K562 (cell line): ENCODE measurements around the gene GCDH. TPM values are rescaled to one million over a fixed set of nuclear protein-coding genes. Genes with fewer than 3 reads are reported as not detected.
"Not testable (repeated sequence)": the region's sequence is repeated elsewhere in the genome, so short reads cannot be mapped to it uniquely, and the experiment has no call there.

Source experiments
- ELF4 ChIP-seq: fragments of 450-650 bp; formaldehyde crosslinking; IDR thresholded peaks from 2 replicates; pipeline ENCODE4 v1.4.0; 2022; ENCODE audit warnings: missing genetic modification characterization
- GATAD2A ChIP-seq: fragments of 450-650 bp; IDR thresholded peaks from 2 replicates; pipeline ENCODE4 v1.6.1; 2017
- MTA2 ChIP-seq: fragments of 450-650 bp; IDR thresholded peaks from 2 replicates; pipeline ENCODE4 v1.6.1; 2016; ENCODE audit warnings: low read depth
- MTA3 ChIP-seq: fragments of 450-650 bp; formaldehyde crosslinking; IDR thresholded peaks from 2 replicates; pipeline ENCODE4 v1.6.1; 2017; ENCODE audit warnings: mild to moderate bottlenecking, borderline replicate concordance
- PHF21A ChIP-seq: fragments of 450-650 bp; IDR thresholded peaks from 2 replicates; pipeline ENCODE4 v1.6.1; 2017; ENCODE audit warnings: low read depth, borderline replicate concordance
- RBM25 ChIP-seq: fragments of 200-400 bp; formaldehyde crosslinking; IDR thresholded peaks from 2 replicates; pipeline ENCODE4 v1.6.1; 2018; ENCODE audit warnings: low read length, low read depth, moderate library complexity; ENCODE audit not compliant: severe bottlenecking
- SMAD4 ChIP-seq: fragments of 250-450 bp; sonication (Bioruptor Pico); conservative IDR thresholded peaks from 2 replicates; pipeline ENCODE4 v1.8.0; 2021; ENCODE audit warnings: inconsistent platforms, mild to moderate bottlenecking, moderate library complexity
- SMARCA5 ChIP-seq: fragments of 450-650 bp; IDR thresholded peaks from 2 replicates; pipeline ENCODE4 v1.6.1; 2016
- SUPT5H ChIP-seq: fragments of 450-650 bp; IDR thresholded peaks from 2 replicates; pipeline ENCODE4 v1.6.1; 2016
- polyA plus RNA-seq, 8 experiments: library from polyadenylated mRNA; depleted of rRNA in 4 of 8; stranded (reverse) in 5 of 8; unstranded in 3 of 8; fragments of >200 nt; fragmentation: Nextera tagmentation in 2 of 8; fragmentation: Illumina TruSeq in 1 of 8; extraction: Ambion mirVana in 2 of 8; extraction: Trizol in 1 of 8; gene quantifications; 2 replicates each; pipeline versions ENCODE4 v1.2.1 to v1.2.3, GENCODE V29; 2011 to 2014; ENCODE audit warnings: inconsistent platforms in 1 of 8, missing spikeins in 1 of 8
- total RNA-seq, 7 experiments: library from RNA; depleted of rRNA in 6 of 7; stranded (reverse); fragments of >200 nt in 6 of 7; fragmentation: Illumina TruSeq in 2 of 7; extraction: Trizol in 2 of 7; gene quantifications; 2 replicates each; pipeline versions ENCODE4 v1.2.1 to v1.2.3, GENCODE V29; 2011 to 2021; ENCODE audit warnings: low replicate concordance in 1 of 7
- TF ChIP-seq, protein P1 (sequence below), 2 experiments: fragments of 450-650 bp in 1 of 2; sonication (generic) in 1 of 2; formaldehyde crosslinking in 1 of 2; IDR thresholded peaks; 2 replicates each; pipeline versions ENCODE4 v1.7.1 to v1.9.0; 2016 to 2022; ENCODE audit warnings: inconsistent platforms in 1 of 2, mild to moderate bottlenecking in 1 of 2, missing genetic modification reagents in 1 of 2
- TF ChIP-seq, protein P2 (sequence below), 2 experiments: fragments of 450-650 bp; IDR thresholded peaks; 2 replicates each; pipeline ENCODE4 v1.6.1; 2018; ENCODE audit warnings: mild to moderate bottlenecking in 2 of 2, low read depth in 1 of 2; ENCODE audit not compliant: partially characterized antibody in 2 of 2

Gene GCDH
- total and polyA plus RNA-seq, 9 of the 15 experiments (the other 6 are each of a cell fraction or from before 2014, with no cell fraction given) = 2.9 to 50.8 (median 19.1) TPM

DNA sequence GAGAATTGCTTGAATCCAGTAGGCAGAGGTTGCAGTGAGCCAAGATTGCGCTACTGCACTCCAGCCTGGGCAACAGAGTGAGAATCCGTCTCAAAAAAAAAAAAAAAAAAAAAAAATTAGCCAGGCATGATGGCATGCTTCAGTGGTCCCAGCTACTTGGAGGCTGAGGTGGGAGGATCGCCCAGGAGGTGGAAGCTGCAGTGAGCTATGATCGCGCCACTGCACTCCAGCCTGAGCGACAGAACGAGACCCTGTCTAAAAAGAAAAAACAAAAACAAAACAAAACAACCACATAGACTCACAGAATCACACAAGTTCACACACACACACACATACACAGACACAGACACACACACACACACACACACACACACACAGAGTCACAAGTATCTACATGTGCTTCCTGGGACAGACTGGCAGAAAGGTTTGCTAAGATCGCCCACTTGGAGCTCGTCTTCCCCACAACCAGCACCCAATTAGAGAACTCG is 617 bp upstream of the GCDH start (continued):
- TF ChIP-seq SUPT5H (peak; percentile 74), SMAD4 (CRISPR knock-in tag) (0 out of 2 replicates have a peak, but pooled peaks have one; percentile 27), MTA2 (peak; percentile 54), ELF4 (CRISPR knock-in tag) (peak; percentile 92), GATAD2A (peak; percentile 73), PHF21A (0 out of 2 replicates have a peak, but pooled peaks have one; percentile 56), SMARCA5 (peak; percentile 78; the same call in 1 of the 2 replicates), MTA3 (0 out of 2 replicates have a peak, but pooled peaks have one; percentile 16), RBM25 (peak; percentile 49)
- TF ChIP-seq, protein P1, sequence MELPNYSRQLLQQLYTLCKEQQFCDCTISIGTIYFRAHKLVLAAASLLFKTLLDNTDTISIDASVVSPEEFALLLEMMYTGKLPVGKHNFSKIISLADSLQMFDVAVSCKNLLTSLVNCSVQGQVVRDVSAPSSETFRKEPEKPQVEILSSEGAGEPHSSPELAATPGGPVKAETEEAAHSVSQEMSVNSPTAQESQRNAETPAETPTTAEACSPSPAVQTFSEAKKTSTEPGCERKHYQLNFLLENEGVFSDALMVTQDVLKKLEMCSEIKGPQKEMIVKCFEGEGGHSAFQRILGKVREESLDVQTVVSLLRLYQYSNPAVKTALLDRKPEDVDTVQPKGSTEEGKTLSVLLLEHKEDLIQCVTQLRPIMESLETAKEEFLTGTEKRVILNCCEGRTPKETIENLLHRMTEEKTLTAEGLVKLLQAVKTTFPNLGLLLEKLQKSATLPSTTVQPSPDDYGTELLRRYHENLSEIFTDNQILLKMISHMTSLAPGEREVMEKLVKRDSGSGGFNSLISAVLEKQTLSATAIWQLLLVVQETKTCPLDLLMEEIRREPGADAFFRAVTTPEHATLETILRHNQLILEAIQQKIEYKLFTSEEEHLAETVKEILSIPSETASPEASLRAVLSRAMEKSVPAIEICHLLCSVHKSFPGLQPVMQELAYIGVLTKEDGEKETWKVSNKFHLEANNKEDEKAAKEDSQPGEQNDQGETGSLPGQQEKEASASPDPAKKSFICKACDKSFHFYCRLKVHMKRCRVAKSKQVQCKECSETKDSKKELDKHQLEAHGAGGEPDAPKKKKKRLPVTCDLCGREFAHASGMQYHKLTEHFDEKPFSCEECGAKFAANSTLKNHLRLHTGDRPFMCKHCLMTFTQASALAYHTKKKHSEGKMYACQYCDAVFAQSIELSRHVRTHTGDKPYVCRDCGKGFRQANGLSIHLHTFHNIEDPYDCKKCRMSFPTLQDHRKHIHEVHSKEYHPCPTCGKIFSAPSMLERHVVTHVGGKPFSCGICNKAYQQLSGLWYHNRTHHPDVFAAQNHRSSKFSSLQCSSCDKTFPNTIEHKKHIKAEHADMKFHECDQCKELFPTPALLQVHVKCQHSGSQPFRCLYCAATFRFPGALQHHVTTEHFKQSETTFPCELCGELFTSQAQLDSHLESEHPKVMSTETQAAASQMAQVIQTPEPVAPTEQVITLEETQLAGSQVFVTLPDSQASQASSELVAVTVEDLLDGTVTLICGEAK (IDR thresholded peaks at IDR 0.05) = peak; percentile 61; the same call in 1 of the 2 replicates
- TF ChIP-seq, protein P1 (CRISPR knock-in tag; IDR thresholded peaks at IDR 0.05) = not testable (repeated sequence)
- TF ChIP-seq, protein P2, sequence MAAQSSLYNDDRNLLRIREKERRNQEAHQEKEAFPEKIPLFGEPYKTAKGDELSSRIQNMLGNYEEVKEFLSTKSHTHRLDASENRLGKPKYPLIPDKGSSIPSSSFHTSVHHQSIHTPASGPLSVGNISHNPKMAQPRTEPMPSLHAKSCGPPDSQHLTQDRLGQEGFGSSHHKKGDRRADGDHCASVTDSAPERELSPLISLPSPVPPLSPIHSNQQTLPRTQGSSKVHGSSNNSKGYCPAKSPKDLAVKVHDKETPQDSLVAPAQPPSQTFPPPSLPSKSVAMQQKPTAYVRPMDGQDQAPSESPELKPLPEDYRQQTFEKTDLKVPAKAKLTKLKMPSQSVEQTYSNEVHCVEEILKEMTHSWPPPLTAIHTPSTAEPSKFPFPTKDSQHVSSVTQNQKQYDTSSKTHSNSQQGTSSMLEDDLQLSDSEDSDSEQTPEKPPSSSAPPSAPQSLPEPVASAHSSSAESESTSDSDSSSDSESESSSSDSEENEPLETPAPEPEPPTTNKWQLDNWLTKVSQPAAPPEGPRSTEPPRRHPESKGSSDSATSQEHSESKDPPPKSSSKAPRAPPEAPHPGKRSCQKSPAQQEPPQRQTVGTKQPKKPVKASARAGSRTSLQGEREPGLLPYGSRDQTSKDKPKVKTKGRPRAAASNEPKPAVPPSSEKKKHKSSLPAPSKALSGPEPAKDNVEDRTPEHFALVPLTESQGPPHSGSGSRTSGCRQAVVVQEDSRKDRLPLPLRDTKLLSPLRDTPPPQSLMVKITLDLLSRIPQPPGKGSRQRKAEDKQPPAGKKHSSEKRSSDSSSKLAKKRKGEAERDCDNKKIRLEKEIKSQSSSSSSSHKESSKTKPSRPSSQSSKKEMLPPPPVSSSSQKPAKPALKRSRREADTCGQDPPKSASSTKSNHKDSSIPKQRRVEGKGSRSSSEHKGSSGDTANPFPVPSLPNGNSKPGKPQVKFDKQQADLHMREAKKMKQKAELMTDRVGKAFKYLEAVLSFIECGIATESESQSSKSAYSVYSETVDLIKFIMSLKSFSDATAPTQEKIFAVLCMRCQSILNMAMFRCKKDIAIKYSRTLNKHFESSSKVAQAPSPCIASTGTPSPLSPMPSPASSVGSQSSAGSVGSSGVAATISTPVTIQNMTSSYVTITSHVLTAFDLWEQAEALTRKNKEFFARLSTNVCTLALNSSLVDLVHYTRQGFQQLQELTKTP (IDR thresholded peaks at IDR 0.05; ENCODE audit: low read depth in 1 of 2, partially characterized antibody in 2 of 2) = peak in 1 of 2 experiments; percentile 63
